ENCODE measurements around the gene CAMLG. TPM values are rescaled to one million over a fixed set of nuclear protein-coding genes. Genes with fewer than 3 reads are reported as not detected.

CAMLG gene
- total and polyA plus RNA-seq, 2 of the 8 experiments (the other 6 are each of a cell fraction or from before 2014, with no cell fraction given), result 12.3 to 42.8 TPM

GRCh38 chr5:134738963-134739661 is 764 bp downstream of the CAMLG start (continued):
- TF ChIP-seq SAP30 (IDR thresholded peaks at IDR 0.05; ENCODE audit: insufficient read depth, insufficient replicate concordance, low read length), result peak; percentile 58
- TF ChIP-seq SIN3A (conservative IDR thresholded peaks at IDR 0.05 in 1 of 2, IDR thresholded peaks at IDR 0.05 in 1 of 2; ENCODE audit: low read depth in 1 of 2, low read length in 2 of 2), result peak in 1 of 2 experiments; percentile 62; a peak in 2 of 4 replicates
- TF ChIP-seq CEBPB (IDR thresholded peaks at IDR 0.05; ENCODE audit: low read depth, low read length), result no peak
- 0 out of 2 replicates have a peak, but pooled peaks have one; percentile 6 for TF ChIP-seq YY1 (IDR thresholded peaks at IDR 0.05; ENCODE audit: low read depth, low read length)
- peak; percentile 98 for TF ChIP-seq E2F6 (IDR thresholded peaks at IDR 0.05)
- TF ChIP-seq RBBP5 (IDR thresholded peaks at IDR 0.05; ENCODE audit: borderline replicate concordance, low read depth, low read length), result 0 out of 2 replicates have a peak, but pooled peaks have one; percentile 24

Measured in H1 (cell line).